Right forelimb (tissue), 1 donor: Measurements from ENCODE around the gene PGAM2.
"Not testable (repeated sequence)": the region's sequence is repeated elsewhere in the genome, so short reads cannot be mapped to it uniquely, and the experiment has no call there.

Experiments
- DNase-seq: peaks from one replicate; pipeline ENCODE4 v3.0.0-alpha.2; 2018

Gene PGAM2

DNA sequence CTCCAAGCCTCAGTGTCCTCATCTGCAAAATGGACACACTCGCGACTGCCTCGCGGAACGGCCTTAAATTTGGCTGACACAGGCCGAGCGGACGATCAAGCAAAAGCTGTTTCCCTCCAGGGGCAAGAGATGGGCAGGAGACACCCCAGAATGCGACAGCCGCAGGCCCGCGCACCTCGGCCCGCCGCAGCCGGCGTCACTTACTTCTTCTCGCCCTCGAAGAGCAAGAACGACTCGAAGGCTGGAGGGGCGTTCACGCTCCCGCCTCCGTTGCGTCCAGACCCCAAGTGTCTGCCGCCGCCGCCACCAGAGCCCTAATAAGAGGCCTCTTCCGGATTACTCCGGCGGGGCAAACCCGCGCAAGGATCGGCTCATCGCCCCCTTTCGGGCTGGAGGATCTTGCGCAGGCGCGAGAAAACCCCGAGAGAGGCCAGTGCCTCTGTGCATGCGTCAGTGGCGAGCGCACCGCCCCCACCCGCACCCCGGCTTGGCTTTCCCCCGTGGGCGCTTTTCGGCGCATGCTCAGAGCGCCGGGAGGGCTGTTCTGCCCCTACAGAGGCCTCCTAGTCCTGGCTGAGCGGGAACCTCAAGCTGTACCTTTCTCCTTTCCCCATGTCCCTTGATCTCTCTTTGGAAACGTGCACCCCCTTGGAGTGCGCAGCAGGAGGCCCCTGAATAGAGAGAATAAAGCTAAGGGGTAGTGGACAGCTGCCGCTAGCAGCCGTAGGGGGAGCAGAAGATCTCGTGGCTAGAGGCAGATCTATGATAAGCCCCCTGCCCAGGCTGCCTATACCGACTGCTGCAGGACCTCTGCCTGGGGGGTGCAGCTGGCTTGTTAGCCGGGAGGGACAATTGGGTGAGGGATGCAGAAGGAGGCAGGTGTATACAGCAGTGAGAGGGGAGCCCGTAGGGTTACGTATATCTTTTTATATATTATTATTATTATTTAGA, 46.2 kb downstream of the PGAM2 start:
- peak; percentile 98 for DNase-seq

DNA sequence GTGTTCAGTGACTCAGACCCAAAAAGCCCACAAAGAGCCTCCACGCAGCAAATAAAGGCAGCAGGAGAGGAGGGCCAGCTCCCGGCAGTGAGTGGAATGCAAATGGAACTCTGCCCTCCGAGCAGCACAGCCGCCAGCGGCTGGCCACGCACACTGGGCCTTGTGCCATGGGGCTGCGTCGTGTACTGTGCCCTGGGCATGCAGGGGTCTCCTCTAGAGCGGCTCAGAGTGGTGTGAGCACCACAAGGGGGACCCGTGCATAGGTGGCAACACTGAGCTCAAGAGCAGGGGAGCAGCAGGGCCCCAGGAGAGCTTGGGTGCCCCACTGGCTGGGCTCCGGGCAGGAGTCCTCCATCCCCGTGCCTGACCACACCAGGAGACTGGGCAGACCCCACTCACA, 50.3 kb downstream of the PGAM2 start:
- DNase-seq = not testable (repeated sequence)
